Germinal center (tissue), 1 donor: ENCODE measurements around the gene ALDH2.
"Not testable (repeated sequence)": the region's sequence is repeated elsewhere in the genome, so short reads cannot be mapped to it uniquely, and the experiment has no call there.

Experiments used
- DNase-seq: peaks from one replicate; pipeline ENCODE4 v3.0.0; 2012; ENCODE audit warnings: mixed read lengths, low spot score

The ALDH2 gene

GRCh38 chr12:111789779-111790178 is 23.0 kb downstream of the ALDH2 start:
- no peak for DNase-seq

DNA sequence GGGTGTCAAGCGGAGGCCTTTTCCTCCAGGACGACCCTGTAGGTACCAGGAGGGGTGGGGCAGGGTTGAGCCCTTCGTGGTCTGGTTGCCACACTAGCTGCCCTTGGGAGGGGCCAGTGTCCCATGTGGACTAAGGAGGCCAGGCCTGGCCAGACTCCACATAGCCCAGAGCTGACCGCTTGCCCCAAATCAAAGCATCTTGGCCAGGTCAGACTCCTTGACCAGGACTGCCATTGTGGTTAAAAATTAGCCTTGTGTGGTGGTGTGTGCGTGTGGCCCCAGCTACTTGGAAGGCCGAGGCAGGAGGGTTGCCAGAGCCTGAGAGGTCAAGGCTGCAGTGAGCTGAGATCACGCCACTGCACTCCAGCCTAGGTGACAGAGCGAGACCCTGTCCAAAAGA is 24.8 kb downstream of the ALDH2 start:
- DNase-seq, result no peak

DNA sequence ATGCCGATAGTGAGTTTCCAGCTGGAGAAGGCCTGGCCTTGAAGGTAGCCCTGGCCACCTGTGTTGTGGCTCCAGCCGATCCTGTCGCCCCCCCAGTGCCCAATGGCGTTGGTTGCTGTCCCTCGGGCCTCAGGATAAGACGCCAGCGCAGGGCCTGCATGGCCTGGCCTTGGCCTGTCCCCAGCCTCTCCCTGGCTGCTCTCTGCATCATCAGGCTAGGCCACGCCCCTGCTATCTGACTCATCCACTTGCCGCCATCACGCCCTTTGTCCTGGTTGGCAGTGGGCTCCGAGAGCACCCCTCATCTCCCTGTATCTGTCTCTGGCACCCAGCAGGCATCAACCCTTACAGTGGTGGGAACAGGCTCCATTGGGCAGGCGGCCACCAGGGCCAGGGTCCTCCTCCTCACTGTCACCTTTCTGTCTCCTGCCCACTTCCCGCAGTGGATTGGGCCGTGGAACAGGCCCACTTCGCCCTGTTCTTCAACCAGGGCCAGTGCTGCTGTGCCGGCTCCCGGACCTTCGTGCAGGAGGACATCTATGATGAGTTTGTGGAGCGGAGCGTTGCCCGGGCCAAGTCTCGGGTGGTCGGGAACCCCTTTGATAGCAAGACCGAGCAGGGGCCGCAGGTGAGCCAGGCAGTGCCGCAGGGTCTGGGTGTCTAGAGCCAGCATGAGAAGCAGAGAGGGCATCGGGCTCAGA is 25.6 kb downstream of the ALDH2 start:
- no peak for DNase-seq

DNA sequence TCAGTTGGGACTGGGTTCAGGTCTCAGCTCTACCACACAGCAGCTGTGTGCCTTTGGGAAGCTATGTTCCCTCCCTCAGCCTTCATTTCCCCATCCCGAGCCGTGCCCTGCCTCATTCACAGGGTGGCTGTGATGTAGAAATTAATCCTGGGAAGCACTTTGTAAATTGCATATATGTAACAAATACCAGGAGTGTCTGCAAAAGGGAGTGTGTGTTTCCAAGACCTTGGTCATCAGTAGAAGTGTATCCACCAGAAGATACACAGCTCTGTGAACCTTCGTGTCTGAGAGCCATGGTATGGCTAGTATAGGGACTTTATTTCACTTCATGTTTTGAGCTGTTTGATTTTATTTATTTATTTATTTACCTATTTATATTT is 26.1 kb downstream of the ALDH2 start:
- no peak for DNase-seq

GRCh38 chr12:111798182-111798581 is 31.4 kb downstream of the ALDH2 start:
- DNase-seq, result no peak

DNA sequence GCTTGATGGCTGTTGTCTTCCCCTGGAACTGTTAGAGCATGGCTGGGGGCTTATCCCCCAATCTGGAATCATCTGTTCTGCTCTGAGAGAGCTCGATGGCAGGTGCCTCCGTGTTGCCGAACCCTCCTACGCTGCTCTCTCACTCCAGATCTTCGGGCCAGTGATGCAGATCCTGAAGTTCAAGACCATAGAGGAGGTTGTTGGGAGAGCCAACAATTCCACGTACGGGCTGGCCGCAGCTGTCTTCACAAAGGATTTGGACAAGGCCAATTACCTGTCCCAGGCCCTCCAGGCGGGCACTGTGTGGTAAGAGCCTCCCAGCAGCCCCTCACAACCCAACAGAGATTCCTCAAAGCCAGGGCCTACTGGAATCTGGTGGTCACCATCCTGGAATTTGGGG is 33.0 kb downstream of the ALDH2 start:
- no peak for DNase-seq

DNA sequence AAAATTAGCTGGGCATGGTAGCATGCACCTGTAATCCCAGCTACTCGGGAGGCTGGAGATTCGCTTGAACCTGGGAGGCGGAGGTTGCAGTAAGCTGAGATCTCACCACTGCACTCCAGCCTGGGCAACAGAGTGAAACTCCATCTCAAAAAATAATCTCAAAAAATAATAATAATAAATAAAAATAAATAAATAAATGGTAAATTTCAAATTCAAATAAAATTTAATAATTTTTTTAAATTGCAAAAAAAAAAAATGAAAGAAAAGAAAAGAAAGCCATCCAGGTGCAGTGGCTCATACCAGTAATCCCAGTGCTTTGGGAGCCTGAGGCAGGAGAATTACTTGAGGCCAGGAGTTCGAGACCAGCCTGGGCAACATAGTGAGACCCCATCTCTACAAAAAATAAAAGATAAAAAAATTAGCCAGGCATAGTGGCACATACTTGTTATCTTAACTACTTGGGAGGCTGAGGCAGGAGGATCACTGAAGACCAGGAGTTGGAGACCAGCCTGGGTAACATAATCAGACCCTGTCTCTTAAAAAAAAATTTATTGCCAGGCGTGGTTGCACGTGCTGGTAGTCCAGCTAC is 36.4 kb downstream of the ALDH2 start:
- DNase-seq, result no peak

DNA sequence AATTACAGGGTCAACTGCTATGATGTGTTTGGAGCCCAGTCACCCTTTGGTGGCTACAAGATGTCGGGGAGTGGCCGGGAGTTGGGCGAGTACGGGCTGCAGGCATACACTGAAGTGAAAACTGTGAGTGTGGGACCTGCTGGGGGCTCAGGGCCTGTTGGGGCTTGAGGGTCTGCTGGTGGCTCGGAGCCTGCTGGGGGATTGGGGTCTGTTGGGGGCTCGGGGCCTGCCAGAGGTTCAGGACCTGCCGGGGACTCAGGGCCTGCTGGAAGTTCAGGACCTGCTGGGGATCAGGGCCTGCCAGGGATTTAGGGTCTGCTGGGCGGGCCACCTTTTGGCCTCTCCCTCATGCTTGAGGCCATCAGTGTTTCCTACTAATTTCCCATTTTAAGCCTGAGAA is 37.1 kb downstream of the ALDH2 start:
- DNase-seq, result no peak

DNA sequence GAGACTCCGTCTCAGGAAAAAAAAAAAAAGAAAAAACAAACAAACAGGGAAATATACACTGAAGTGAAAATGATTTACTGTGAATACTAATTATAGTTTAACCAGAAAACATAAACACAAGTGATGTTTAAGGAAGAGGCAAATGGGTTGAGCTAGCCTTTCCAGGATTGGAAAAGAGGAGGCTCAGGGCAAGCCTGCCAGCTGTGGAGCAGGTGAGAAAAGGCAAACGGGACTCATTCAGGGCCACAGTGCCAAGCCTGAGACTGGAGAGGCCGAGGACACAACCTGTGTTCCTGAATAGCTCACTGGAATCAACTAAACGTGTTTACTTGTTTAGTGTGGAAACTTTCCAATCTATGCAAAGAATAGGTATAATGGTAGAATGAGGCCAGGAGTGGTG is 39.6 kb downstream of the ALDH2 start:
- DNase-seq, result no peak

DNA sequence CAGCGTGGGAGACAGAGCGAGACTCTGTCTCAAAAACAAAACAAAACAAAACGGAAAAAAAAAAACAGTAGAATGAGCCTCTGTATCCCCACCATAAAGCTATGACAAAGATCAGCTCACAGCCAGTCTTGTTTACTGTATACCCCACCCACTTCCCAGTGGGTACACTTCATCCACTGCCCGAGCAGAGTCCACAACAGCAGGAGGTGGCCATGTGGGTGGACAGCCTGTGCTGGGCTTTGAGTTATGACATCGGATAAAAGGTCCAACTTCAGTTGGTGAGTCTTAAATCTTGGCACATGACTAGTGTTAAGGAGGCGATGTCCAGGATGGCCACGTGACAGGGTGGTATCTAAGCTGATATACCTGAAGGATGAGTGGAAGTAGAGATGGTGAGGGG is 40.5 kb downstream of the ALDH2 start:
- DNase-seq, result no peak

- peak; percentile 88 for DNase-seq
These were observed 46.4 kb downstream of the ALDH2 start for GRCh38 chr12:111812881-111813741.

DNA sequence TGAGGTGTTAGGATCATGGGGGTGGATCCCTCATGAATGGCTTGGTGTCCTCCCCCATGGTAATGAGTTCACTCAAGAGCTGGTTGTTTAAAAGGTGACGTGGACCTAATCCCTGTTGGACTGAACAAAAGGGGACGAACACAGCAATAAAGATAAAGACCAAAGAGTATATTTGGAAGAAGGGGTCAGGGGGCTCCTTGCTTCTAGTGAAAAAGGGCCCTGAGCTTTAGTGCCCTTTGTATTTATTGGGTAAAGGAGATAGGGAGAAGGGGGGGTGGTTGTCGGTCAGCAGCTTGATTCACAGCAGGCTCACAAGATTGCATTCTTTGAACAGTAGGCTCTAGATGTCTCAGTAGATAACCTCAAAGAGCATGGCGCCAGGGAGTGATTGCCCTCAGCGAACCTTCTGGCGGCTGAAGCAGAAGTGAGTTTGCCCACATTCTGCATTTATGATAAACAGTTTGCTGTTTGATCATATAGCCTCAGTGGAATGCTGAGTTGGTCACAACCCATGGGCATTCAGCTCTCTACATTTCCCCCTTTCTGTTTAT is 49.4 kb downstream of the ALDH2 start:
- no peak for DNase-seq

DNA sequence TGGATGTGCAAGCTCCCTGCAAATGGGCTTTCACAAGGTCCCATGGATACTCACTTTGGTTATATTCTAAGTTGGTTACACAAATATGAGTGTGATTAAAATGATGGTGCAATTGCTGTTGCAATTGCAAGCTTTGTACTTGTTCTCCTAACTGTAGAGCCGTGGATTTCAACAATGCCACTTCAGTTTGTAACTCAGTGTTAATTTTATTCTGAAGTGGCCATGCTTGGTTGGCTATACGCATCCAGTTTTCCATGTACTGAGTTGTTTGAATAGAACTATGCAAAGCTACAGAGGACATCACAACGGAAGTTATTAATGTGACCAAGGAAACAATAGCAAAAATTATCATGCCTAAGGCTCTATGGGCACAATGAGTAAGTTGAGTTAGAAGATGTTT is 50.2 kb downstream of the ALDH2 start:
- not testable (repeated sequence) for DNase-seq

DNA sequence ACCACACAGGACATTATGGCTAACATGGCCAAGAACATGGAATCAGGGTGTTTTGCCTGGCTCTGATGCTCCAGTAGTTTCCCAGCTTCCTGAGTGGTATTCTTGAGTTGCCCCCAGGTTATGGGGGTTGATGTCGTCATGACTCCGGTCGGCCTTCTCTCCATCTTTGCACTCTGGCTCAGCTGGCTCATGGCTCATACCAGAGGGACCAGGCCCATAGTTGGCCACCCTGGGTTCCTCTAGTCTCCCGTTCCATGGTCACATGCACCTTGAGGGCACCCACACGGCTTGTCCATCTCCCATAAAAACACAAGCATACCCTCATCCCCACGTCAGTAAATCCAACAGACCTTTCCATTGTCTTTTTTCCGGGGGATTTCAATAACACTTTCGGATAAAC is 51.6 kb downstream of the ALDH2 start:
- DNase-seq, result no peak

- DNase-seq, result no peak
These were observed 52.7 kb downstream of the ALDH2 start for GRCh38 chr12:111819191-111820158.

DNA sequence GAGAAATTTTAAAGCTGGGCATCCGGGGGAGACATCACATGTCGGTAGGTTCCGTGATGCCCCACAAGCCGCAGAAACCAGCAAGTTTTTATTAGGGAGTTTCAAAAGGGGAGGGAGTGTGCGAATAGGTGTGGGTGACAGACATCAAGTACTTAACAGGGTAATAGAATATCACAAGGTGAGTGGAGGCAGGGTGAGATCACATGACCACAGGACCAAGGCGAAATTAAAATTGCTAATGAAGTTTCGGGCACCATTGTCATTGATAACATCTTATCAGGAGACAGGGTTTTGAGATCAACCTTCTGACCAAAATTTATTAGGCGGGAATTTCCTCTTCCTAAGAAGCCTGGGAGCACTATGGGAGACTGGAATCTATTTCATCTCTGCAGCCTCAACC is 54.1 kb downstream of the ALDH2 start:
- not testable (repeated sequence) for DNase-seq

DNA sequence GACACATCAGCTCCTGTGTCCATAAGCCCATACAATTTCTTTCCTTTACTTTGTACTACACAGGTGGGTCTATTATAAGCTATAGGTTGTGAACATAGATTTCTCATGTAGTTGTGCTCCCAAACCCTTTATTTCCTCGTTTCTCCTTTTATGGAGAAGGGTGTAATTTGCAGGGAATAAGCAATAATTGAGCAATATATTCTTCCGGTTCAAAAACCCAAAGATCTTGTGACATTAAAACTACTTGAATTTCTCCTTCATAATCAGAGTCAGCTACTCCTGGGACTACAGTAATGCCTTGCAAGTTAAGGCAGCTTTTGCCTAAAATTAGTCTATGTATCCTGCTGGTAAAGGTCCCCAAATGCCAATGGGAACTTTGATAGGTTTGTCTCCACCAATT is 56.2 kb downstream of the ALDH2 start:
- DNase-seq, result no peak

DNA sequence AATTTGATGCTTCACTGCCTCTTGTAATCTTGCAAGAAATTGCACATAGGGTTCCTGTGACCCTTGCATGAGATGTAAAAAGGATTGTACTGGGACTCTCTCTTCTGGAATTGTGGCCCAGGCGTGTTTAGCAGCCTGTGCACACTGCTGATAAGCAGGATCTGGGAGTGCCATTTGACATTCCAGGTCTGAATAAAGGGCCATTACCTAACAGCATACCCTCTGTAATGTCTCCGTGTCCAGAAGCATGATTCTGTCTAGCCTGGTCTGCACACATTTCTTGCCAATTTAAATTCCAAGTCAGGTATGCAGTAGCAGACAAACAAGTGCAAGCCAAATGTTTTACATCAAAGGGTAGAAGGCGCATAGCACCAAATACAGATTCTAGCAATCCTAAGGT is 57.2 kb downstream of the ALDH2 start:
- no peak for DNase-seq

DNA sequence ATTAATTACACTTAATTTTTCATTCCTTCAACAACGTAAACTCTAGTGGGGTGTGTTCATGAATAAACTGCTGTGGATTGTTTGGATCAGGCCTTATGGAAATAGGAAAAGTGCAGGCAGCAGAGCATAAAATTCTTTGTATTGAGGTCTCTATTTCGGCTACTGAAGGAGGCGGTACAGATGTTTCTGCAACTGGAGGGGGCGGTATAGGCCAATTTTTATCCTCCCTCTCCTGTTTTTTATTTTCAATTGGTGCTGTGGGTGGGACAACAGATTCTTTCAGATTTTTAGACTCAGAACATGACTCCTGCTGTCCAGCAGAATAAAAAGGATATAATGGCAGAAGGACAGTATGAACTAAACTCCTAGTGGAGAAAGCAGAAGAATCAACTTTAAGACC is 57.6 kb downstream of the ALDH2 start:
- not testable (repeated sequence) for DNase-seq

DNA sequence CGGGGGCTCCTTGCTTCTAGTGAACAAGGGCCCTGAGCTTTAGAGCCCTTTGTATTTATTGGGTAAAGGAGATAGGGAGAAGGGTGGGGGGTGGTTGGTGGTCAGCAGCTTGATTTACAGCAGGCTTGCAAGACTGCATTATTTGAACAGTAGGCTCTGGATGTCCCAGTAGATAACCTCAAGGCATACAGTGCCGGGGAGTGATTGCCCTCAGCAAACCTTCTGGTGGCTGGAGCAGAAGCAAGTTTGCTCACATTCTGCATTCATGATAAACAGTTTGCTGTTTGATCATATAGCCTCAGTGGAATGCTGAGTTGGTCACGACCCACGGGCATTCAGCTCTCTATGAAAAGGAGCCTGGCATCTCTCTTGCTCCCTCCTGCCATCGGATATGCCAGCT is 58.8 kb downstream of the ALDH2 start:
- no peak for DNase-seq

- no peak for DNase-seq
These were observed 59.6 kb downstream of the ALDH2 start for GRCh38 chr12:111826316-111826715.

DNA sequence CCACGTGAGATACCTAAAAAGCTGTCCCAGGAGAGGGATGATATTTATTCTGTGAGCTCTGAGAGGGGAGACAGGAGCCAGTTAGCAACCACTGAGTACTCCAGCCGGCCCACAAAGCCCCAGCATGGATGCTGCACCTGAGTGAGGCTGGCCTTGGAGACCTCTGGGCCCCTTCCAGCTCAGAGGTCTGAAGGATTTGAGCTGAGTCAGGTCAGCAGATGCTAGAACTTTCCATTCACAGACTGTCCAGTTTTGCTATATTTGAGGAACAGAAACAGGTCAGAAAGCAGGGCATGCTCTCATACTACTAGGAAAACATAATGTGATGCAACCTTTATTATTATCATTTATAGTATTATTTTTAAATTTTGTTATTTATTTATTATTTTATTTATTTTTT is 60.3 kb downstream of the ALDH2 start:
- DNase-seq, result no peak
